Measurements from ENCODE around the gene FBF1. TPM values are rescaled to one million over a fixed set of nuclear protein-coding genes. Genes with fewer than 3 reads are reported as not detected.

Gene FBF1, protein sequence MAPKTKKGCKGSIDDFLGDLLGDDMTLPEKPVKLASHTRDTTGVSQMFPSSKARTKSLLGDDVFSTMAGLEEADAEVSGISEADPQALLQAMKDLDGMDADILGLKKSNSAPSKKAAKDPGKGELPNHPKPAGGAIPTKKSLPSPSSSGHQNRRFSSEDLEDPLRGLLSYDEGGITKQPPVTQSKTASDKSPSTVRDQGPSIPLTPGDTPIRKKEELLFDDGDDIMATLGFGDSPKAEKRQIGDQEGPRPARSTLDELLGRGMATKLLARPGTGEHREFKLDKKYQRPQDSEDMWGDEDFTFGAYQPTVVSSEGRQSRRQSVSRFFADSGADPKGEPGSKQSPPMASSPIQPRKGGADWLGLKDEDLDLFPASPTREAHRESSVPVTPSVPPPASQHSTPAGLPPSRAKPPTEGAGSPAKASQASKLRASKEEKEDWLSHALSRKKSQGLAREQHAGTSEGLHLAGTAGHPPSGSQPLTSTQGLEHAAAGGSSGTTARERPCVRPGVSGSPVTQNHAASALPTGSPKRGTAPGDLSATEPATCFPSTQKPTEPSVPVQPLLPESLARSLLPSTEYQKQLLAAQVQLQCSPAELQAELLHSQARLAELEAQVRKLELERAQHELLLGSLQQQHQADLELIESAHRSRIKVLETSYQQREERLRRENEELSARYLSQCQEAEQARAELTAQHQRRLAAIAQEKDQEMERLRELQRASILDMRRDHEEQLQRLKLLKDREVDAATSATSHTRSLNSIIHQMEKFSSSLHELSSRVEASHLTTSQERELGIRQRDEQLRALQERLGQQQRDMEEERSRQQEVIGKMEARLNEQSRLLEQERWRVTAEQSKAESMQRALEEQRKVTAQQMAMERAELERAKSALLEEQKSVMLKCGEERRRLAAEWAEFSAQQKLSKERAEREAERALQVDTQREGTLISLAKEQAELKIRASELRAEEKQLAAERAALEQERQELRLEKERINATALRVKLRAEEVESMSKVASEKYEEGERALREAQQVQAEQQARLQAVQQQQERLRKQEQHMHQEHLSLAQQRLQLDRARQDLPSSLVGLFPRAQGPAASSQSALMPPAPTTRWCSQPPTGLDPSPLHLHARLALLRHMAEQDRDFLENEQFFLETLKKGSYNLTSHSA
- 3.8 and 7.3 TPM in 2 replicates for total RNA-seq

DNA sequence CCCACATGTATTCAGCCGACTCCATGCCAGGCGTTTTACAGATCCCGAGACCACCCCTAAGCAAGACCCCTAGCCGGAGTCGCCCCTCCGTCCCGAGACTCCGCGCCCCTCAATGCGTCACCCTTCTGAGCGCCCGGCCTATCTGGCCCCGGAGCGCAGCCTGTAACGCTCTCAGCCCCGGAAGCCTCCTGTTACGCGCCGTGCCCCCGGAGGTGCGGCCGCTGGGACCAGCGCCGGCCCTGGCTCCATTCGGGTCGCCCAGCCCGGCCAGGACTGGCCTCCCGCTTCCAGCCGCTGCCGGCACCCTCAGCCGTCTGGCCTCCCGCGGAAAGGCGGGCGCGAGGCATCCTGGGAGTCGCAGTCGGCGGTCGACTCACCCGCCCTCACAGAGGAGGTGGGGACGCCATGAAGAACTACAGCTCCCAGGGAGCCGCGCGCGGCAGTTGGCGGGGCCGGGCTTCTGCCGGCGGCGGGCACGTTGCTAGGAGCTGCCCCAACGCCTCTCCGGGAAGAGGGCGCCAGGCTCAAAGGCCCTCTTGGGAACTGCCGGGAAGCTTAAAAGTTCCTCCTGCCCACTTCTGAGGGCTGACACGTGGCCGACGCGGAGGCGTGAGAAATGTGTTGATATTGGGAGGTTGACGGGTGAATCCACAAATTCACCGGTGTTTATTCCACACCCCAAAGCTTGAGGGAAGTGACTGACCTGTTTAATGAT, at the start of gene FBF1:
Gene FBF1, minus strand, starts transcription at position 316 of the 715 bp plus-strand sequence. CDS start 2,893 bp downstream, outside the sequence.
- H3K27me3 ChIP-seq (ENCODE audit: control insufficient read depth, insufficient read depth, low read length): no peaks in the 10 kb centered on the region
- TF ChIP-seq, protein P1, sequence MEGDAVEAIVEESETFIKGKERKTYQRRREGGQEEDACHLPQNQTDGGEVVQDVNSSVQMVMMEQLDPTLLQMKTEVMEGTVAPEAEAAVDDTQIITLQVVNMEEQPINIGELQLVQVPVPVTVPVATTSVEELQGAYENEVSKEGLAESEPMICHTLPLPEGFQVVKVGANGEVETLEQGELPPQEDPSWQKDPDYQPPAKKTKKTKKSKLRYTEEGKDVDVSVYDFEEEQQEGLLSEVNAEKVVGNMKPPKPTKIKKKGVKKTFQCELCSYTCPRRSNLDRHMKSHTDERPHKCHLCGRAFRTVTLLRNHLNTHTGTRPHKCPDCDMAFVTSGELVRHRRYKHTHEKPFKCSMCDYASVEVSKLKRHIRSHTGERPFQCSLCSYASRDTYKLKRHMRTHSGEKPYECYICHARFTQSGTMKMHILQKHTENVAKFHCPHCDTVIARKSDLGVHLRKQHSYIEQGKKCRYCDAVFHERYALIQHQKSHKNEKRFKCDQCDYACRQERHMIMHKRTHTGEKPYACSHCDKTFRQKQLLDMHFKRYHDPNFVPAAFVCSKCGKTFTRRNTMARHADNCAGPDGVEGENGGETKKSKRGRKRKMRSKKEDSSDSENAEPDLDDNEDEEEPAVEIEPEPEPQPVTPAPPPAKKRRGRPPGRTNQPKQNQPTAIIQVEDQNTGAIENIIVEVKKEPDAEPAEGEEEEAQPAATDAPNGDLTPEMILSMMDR (IDR thresholded peaks at IDR 0.05; ENCODE audit: insufficient read depth, low read length, poor library complexity, severe bottlenecking): no peak
- DNase-seq (ENCODE audit: low read depth): peak; percentile 79
- peak within 1 kb of the TSS; percentile 97 for H3K4me3 ChIP-seq (ENCODE audit: low read depth, low read length)
- no peaks in the 10 kb centered on the region for H3K36me3 ChIP-seq (ENCODE audit: control insufficient read depth, insufficient read depth, low read length)

DNA sequence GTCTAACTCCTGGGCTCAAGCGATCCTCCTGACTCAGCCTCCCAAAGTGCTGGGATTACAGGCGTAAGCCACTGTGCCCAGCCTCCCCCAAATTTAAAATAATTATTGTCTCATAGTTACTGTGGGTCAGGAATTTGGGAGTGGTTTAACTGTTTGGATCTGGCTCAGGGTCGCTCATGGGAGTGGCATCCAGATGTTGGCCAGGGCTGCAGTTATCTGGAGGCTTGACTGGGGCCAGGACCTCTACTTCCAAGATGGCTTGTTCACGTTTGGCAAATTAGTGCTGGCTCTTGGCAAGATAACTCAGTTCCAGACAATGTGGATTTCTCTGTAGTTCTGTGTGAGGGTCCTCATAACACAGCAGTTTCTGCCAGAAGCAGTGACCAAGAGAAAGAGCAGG, 46.2 kb upstream of the FBF1 start:
- H3K4me3 ChIP-seq (ENCODE audit: low read depth, low read length): no peak overlapping the region
- no peaks in the 10 kb centered on the region for H3K36me3 ChIP-seq (ENCODE audit: control insufficient read depth, insufficient read depth, low read length)
- TF ChIP-seq, protein P1 (IDR thresholded peaks at IDR 0.05; ENCODE audit: insufficient read depth, low read length, poor library complexity, severe bottlenecking): no peak
- H3K27me3 ChIP-seq (ENCODE audit: control insufficient read depth, insufficient read depth, low read length): no peaks in the 10 kb centered on the region
- no peak for DNase-seq (ENCODE audit: low read depth)

DNA sequence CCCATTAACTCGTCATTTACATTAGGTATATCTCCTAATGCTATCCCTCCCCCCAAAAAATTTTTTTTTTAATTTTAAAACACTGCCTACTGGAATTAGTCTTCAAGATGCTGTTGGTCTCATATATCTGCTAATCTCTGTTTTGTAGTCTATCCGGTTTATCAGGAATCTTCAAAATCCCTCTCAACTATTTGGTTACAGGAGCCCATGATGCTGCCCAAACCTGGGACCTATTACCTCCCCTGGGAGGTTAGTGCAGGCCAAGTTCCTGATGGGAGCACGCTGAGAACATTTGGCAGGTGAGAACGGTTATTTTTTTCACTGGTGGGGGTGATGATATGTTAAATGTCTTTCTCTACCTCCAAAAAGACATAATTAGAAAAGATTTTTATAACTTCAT, 45.1 kb upstream of the FBF1 start:
- H3K27me3 ChIP-seq (ENCODE audit: control insufficient read depth, insufficient read depth, low read length): no peaks in the 10 kb centered on the region
- DNase-seq (ENCODE audit: low read depth): no peak
- H3K4me3 ChIP-seq (ENCODE audit: low read depth, low read length): no peak overlapping the region
- TF ChIP-seq, protein P1 (IDR thresholded peaks at IDR 0.05; ENCODE audit: insufficient read depth, low read length, poor library complexity, severe bottlenecking): no peak
- H3K36me3 ChIP-seq (ENCODE audit: control insufficient read depth, insufficient read depth, low read length): no peaks in the 10 kb centered on the region

DNA sequence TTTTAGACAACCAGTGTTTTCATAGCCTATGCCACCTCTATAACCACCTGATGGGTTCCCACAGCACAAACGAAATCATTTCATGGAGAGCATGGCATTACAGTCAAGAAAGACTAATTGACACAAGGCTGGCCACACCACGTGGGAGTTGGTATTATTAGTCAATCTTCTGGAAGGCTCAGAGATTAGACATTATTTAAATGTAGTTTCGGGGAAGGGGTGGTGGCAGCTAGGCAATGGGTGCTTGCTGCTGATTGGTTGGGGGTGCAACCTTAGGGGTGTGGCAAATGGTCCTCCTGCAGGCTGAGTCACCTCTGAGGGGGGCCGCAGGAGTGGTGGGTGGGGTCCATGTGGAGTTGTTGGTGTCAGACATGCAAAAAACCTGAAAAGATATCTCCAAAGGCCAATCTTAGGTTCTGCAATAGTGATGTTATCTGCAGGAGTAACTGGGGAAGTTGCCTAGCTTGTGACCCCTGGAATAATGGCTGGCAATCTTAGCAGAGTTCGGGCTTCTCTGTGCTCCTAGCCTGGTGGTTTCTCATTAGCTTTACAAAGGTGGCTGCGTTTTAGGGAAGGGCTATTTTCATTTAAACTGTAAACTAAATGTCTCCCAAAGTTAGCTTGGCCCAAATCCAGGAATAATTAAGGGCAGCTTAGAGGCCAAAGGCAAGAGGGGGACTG, 42.8 kb upstream of the FBF1 start:
- no peak for DNase-seq (ENCODE audit: low read depth)
- H3K27me3 ChIP-seq (ENCODE audit: control insufficient read depth, insufficient read depth, low read length): no peaks in the 10 kb centered on the region
- TF ChIP-seq, protein P1 (IDR thresholded peaks at IDR 0.05; ENCODE audit: insufficient read depth, low read length, poor library complexity, severe bottlenecking): no peak
- H3K36me3 ChIP-seq (ENCODE audit: control insufficient read depth, insufficient read depth, low read length): no peaks in the 10 kb centered on the region
- no peak overlapping the region for H3K4me3 ChIP-seq (ENCODE audit: low read depth, low read length)
